HCT116 (cell line): ENCODE measurements around the gene FXYD4. TPM values are rescaled to one million over a fixed set of nuclear protein-coding genes. Genes with fewer than 3 reads are reported as not detected.

Experiments
- ATAC-seq: fragments of 200-7000 bp; cut with Tn5 transposase; 2 replicates; pipeline ENCODE4 v1.9.1; 2020; ENCODE audit warnings: mild to moderate bottlenecking, moderate library complexity
- BruUV-seq: library from RNA; stranded (reverse); fragments of 400-500 nt; replicated peaks from 2 replicates; lab custom pipeline; 2021; lab: Mats Ljungman, UMichigan
- CTCF ChIA-PET: fragments of 300-600 bp; sonication (Branson Sonifier 250); formaldehyde crosslinking; loops from one replicate; lab custom pipeline; 2021; ENCODE audit warnings: antibody characterized with exemption; lab: Charles Lee
- POLR2A ChIA-PET: fragments of 300-600, 350-600 bp; sonication (Branson Sonifier 250); formaldehyde crosslinking; loops from one replicate; lab custom pipeline; 2021; ENCODE audit warnings: antibody characterized with exemption; lab: Charles Lee
- RAD21 ChIA-PET, 2 experiments: fragments of 300-600 bp; sonication (Branson Sonifier 250); formaldehyde crosslinking; loops; one replicate each; lab custom pipeline; 2023; ENCODE audit warnings: low total read pairs in 2 of 2; ENCODE audit not compliant: uncharacterized antibody in 2 of 2, unreplicated experiment in 2 of 2, low non-redundant PET in 1 of 2; lab: Charles Lee
- DNase-seq: peaks from one replicate; pipeline ENCODE4 v3.0.0-alpha.2; 2010; ENCODE audit warnings: low read depth, low spot score
- H2AFZ ChIP-seq: fragments of 200-600 bp; shearing (Covaris generic), sonication (generic); 2 replicates; pipeline ENCODE4 v1.6.1; 2017; ENCODE audit warnings: low read depth, mixed run types, mixed read lengths, antibody characterized with exemption, low read length; ENCODE audit not compliant: poor library complexity, severe bottlenecking
- H3K27ac ChIP-seq: 2 replicates; pipeline ENCODE4 v1.5.1; 2012; ENCODE audit warnings: low read depth, low read length
- H3K27me3 ChIP-seq: fragments of 200-600 bp; sonication (generic); 2 replicates; pipeline ENCODE4 v1.6.1; 2016; ENCODE audit warnings: mixed run types, low read length, mixed read lengths; ENCODE audit not compliant: insufficient read depth
- H3K36me3 ChIP-seq, 2 experiments: fragments of 200-500 bp in 1 of 2; fragments of 200-600 bp in 1 of 2; sonication (Bioruptor generic) in 1 of 2; sonication (generic) in 1 of 2; 2 replicates each; pipeline versions ENCODE4 v1.5.1 to v1.6.1; 2014 to 2016; ENCODE audit warnings: low read length in 2 of 2, inconsistent platforms in 1 of 2, mixed read lengths in 1 of 2, mixed run types in 1 of 2; ENCODE audit not compliant: insufficient read depth in 2 of 2, control insufficient read depth in 1 of 2
- H3K4me1 ChIP-seq, 2 experiments: fragments of 200-600 bp in 1 of 2; sonication (generic) in 1 of 2; 2 replicates each; pipeline versions ENCODE4 v1.5.1 to v1.6.1; 2012 to 2017; ENCODE audit warnings: low read length in 2 of 2, inconsistent platforms in 1 of 2, mild to moderate bottlenecking in 1 of 2, mixed read lengths in 1 of 2, mixed run types in 1 of 2, moderate library complexity in 1 of 2; ENCODE audit not compliant: insufficient read depth in 2 of 2, control insufficient read depth in 1 of 2
- H3K4me2 ChIP-seq: fragments of 200-600 bp; sonication (generic); 2 replicates; pipeline ENCODE4 v1.6.1; 2017; ENCODE audit warnings: mixed run types, low read length, mixed read lengths
- H3K4me3 ChIP-seq, 2 experiments: fragments of 200-600 bp in 1 of 2; sonication (generic) in 1 of 2; replicated peaks in 1 of 2; 2 replicates each; pipeline ENCODE4 v1.5.1; 2011 to 2016; ENCODE audit warnings: low read length in 2 of 2, control low read depth in 1 of 2, low read depth in 1 of 2, mild to moderate bottlenecking in 1 of 2, mixed read lengths in 1 of 2, mixed run types in 1 of 2
- H3K79me2 ChIP-seq: fragments of 200-600 bp; sonication (generic); 2 replicates; pipeline ENCODE4 v1.6.1; 2017; ENCODE audit warnings: mild to moderate bottlenecking, mixed run types, low read length, moderate library complexity, mixed read lengths; ENCODE audit not compliant: insufficient read depth
- H3K9ac ChIP-seq: fragments of 200-600 bp; sonication (generic); 2 replicates; pipeline ENCODE4 v1.6.1; 2016; ENCODE audit warnings: low read length, mixed read lengths
- H3K9me2 ChIP-seq: fragments of 200-600 bp; sonication (generic), shearing (Covaris generic); 2 replicates; pipeline ENCODE4 v1.6.1; 2017; ENCODE audit warnings: mixed run types, mild to moderate bottlenecking, moderate library complexity; ENCODE audit not compliant: insufficient read depth
- H3K9me3 ChIP-seq, 2 experiments: fragments of 200-500 bp in 1 of 2; fragments of 200-600 bp in 1 of 2; sonication (Bioruptor generic) in 1 of 2; sonication (generic) in 1 of 2; 2 replicates each; pipeline ENCODE4 v1.6.1; 2014 to 2017; ENCODE audit warnings: low read length in 2 of 2, mixed read lengths in 2 of 2, inconsistent platforms in 1 of 2, low read depth in 1 of 2, mild to moderate bottlenecking in 1 of 2, mixed run types in 1 of 2, moderate library complexity in 1 of 2; ENCODE audit not compliant: control insufficient read depth in 1 of 2, insufficient read depth in 1 of 2
- H4K20me1 ChIP-seq: fragments of 200-600 bp; sonication (generic), shearing (Covaris generic); 2 replicates; pipeline ENCODE4 v1.6.1; 2017; ENCODE audit warnings: mixed run types, mild to moderate bottlenecking, moderate library complexity; ENCODE audit not compliant: insufficient read depth
- CBX3 ChIP-seq: IDR thresholded peaks from 2 replicates; pipeline ENCODE4 v1.6.1; 2012; ENCODE audit warnings: low read depth
- CEBPB ChIP-seq: IDR thresholded peaks from 2 replicates; pipeline ENCODE4 v1.6.1; 2012; ENCODE audit warnings: low read depth
- EGR1 ChIP-seq: IDR thresholded peaks from 2 replicates; pipeline ENCODE4 v1.6.1; 2012; ENCODE audit warnings: low read depth
- EZH2 ChIP-seq: fragments of 200-600 bp; sonication (generic); IDR thresholded peaks from 2 replicates; pipeline ENCODE4 v1.6.1; 2017; ENCODE audit warnings: antibody characterized with exemption, mixed run types
- RAD21 ChIP-seq: IDR thresholded peaks from 2 replicates; pipeline ENCODE4 v1.6.1; 2012; ENCODE audit warnings: low read depth, mild to moderate bottlenecking
- SIN3A ChIP-seq: IDR thresholded peaks from 2 replicates; pipeline ENCODE4 v1.6.1; 2012; ENCODE audit warnings: low read depth
- SP1 ChIP-seq: IDR thresholded peaks from 2 replicates; pipeline ENCODE4 v1.6.1; 2012; ENCODE audit warnings: low read depth
- TCF7L2 ChIP-seq: IDR thresholded peaks from 2 replicates; pipeline ENCODE4 v1.7.0; 2011; ENCODE audit warnings: borderline replicate concordance, inconsistent platforms; ENCODE audit not compliant: insufficient read depth, insufficient read length; ENCODE audit errors: extremely low read depth
- ZFX ChIP-seq: fragments of 450-650 bp; IDR thresholded peaks from 2 replicates; pipeline ENCODE4 v1.6.1; 2017
- intact Hi-C: fragments of 100-400 bp; cut with micrococcal nuclease; formaldehyde crosslinking; loops from 2 replicates; pipeline ENCODE4 v1.10.0; 2022
- total RNA-seq: library from RNA; stranded (reverse); gene quantifications from one replicate; pipeline ENCODE4 v1.2.1, GENCODE V29; 2021; ENCODE audit not compliant: unreplicated experiment
- TF ChIP-seq, protein P1 (sequence below): IDR thresholded peaks from 2 replicates; pipeline ENCODE4 v1.6.1; 2012; ENCODE audit warnings: low read depth
- TF ChIP-seq, protein P2 (sequence below): IDR thresholded peaks from 2 replicates; pipeline ENCODE4 v1.6.1; 2012

FXYD4 gene
- total RNA-seq, 1 experiment from 2014 or later = 0.71 TPM

DNA sequence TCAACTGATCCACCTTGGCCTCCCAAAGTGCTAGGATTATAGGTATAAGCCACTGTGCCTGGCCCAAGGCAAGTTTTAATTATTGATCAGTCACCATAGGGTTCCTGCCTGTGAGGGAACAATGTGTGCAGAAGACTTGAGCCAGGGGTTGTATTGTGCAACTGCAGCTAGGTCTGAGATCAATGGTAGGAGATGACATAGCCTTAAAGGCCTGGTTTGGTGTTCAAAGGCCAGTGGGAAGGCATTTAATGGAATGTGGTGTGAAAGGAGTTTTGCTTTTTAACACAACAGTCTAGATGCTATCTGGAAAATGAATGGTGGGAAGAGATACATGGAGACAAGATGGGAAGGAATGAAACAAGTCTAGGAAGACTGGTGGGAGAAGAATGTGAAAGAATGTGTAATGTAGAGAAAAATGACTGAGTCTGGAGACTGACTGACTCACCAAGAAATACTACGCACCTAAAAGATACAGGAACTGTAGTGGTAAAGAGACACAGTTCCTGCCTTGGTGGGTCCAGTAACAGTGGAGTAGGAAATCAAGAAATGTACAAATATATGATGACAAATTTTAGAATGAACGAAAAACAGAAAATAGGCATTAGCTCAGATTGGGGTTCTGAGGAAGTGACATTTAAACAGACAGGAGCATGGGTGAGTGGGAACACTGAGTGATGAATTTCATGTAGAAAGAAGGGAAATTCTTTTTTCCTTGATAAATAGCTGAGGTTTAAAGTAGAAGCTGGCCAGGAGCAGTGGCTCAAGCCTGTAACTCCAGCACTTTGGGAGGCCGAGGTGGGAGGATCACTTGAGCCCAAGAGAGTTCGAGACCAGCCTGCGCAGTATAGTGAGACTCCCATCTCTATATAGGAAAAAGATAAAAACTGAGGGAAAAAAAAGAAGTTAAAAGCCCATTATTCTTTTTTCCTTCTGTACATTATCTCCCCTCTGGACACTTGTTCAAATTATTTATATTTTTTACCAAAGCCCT lies 28.2 kb downstream of the FXYD4 start:
- H3K9ac ChIP-seq = peak overlapping the region; percentile 100

DNA sequence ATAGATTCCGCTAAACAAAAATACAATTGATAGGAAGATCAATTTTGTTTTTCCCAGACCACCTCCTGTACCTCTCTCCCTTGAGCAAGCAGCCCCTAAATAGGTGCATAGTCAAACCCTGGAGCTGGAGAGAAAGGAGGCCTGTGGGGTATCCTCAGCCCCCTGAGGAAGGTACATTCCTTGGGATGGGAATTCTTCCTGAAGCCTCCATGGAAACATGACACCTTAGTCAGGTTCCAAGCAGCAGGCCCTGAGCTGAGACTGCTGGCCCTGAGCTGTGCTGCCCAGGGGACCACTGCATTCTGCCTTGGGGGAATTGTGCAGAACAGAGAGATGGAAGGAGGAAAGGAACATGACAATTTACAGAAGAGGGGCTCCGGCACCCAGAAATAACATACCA lies 30.2 kb downstream of the FXYD4 start:
- Histone ChIP-seq H4K20me1 (peaks cover 63% of the 10 kb centered on the region; the same call in 1 of the 2 replicates), H3K79me2 (peaks cover 99% of the 10 kb centered on the region), H3K4me3 (no peak overlapping the region), H3K9me2 (no peaks in the 10 kb centered on the region), H3K27me3 (no peaks in the 10 kb centered on the region), H3K9ac (peak overlapping the region; percentile 100), H2AFZ (no peak overlapping the region), H3K36me3 (peaks cover 7 to 24% of the 10 kb centered on the region in 2 experiments; a peak in 2 of 4 replicates), H3K4me2 (peak overlapping the region; percentile 93), H3K27ac (peak overlapping the region; percentile 96), H3K4me1 (peaks cover 75 to 96% of the 10 kb centered on the region in 2 experiments), H3K9me3 (no peaks in the 10 kb centered on the region)
- TF ChIP-seq TCF7L2 (no peak), EZH2 (no peak), EGR1 (no peak), SIN3A (no peak), SP1 (no peak), RAD21 (no peak), ZFX (no peak)
- TF ChIP-seq, protein P1, sequence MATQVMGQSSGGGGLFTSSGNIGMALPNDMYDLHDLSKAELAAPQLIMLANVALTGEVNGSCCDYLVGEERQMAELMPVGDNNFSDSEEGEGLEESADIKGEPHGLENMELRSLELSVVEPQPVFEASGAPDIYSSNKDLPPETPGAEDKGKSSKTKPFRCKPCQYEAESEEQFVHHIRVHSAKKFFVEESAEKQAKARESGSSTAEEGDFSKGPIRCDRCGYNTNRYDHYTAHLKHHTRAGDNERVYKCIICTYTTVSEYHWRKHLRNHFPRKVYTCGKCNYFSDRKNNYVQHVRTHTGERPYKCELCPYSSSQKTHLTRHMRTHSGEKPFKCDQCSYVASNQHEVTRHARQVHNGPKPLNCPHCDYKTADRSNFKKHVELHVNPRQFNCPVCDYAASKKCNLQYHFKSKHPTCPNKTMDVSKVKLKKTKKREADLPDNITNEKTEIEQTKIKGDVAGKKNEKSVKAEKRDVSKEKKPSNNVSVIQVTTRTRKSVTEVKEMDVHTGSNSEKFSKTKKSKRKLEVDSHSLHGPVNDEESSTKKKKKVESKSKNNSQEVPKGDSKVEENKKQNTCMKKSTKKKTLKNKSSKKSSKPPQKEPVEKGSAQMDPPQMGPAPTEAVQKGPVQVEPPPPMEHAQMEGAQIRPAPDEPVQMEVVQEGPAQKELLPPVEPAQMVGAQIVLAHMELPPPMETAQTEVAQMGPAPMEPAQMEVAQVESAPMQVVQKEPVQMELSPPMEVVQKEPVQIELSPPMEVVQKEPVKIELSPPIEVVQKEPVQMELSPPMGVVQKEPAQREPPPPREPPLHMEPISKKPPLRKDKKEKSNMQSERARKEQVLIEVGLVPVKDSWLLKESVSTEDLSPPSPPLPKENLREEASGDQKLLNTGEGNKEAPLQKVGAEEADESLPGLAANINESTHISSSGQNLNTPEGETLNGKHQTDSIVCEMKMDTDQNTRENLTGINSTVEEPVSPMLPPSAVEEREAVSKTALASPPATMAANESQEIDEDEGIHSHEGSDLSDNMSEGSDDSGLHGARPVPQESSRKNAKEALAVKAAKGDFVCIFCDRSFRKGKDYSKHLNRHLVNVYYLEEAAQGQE = no peak
- TF ChIP-seq, protein P2, sequence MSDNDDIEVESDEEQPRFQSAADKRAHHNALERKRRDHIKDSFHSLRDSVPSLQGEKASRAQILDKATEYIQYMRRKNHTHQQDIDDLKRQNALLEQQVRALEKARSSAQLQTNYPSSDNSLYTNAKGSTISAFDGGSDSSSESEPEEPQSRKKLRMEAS = no peak
- DNase-seq (no peak), ATAC-seq (no peak)
- intact Hi-C loops = no loop called here
- RAD21 ChIA-PET = no interaction called here
- BruUV-seq = no TSS peak
- CTCF ChIA-PET = interaction anchor here (1.1 kb wide), 1 partner anchor 11 kb away, joined by 3 read pairs; no protein-coding TSS in a partner anchor
- POLR2A ChIA-PET = no interaction called here

More for the DNA sequence above, 28.2 kb downstream of the FXYD4 start:
- intact Hi-C loops = no loop called here
- H3K79me2 ChIP-seq = peaks cover 99% of the 10 kb centered on the region
- no peak for TF ChIP-seq CBX3
- peak; percentile 70; the same call in 1 of the 2 replicates for TF ChIP-seq CEBPB
- TF ChIP-seq, all 23 proteins: peak for 1
- H2AFZ ChIP-seq = no peak overlapping the region
- peak overlapping the region; percentile 92 for H3K4me2 ChIP-seq
- ChIA-PET POLR2A (interaction anchor here (1.5 to 2.0 kb wide), 2 partner anchors 8 to 49 kb away, joined by 5 to 6 read pairs; no protein-coding TSS in a partner anchor), CTCF (interaction anchor here (1.0 kb wide), 1 partner anchor 144 kb away, joined by 3 read pairs; no protein-coding TSS in a partner anchor), RAD21 (no interaction called here)
- H3K27ac ChIP-seq = peak overlapping the region; percentile 96
- H3K9me2 ChIP-seq = no peaks in the 10 kb centered on the region
- H3K27me3 ChIP-seq = no peaks in the 10 kb centered on the region
- H3K4me1 ChIP-seq = peaks cover 65 to 95% of the 10 kb centered on the region in 2 experiments
- H4K20me1 ChIP-seq = peaks cover 60% of the 10 kb centered on the region; the same call in 1 of the 2 replicates
- H3K4me3 ChIP-seq = peak overlapping the region; percentile 55 to 60
- DNase-seq = no peak
- H3K36me3 ChIP-seq = peaks cover 10 to 41% of the 10 kb centered on the region in 2 experiments; a peak in 3 of 4 replicates
- H3K9me3 ChIP-seq = no peaks in the 10 kb centered on the region
- no peak for ATAC-seq
- no TSS peak for BruUV-seq
